ENCODE data around the gene CRLF2.
"Not testable (repeated sequence)": the region's sequence is repeated elsewhere in the genome, so short reads cannot be mapped to it uniquely, and the experiment has no call there.

Gene CRLF2, protein sequence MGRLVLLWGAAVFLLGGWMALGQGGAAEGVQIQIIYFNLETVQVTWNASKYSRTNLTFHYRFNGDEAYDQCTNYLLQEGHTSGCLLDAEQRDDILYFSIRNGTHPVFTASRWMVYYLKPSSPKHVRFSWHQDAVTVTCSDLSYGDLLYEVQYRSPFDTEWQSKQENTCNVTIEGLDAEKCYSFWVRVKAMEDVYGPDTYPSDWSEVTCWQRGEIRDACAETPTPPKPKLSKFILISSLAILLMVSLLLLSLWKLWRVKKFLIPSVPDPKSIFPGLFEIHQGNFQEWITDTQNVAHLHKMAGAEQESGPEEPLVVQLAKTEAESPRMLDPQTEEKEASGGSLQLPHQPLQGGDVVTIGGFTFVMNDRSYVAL

DNA sequence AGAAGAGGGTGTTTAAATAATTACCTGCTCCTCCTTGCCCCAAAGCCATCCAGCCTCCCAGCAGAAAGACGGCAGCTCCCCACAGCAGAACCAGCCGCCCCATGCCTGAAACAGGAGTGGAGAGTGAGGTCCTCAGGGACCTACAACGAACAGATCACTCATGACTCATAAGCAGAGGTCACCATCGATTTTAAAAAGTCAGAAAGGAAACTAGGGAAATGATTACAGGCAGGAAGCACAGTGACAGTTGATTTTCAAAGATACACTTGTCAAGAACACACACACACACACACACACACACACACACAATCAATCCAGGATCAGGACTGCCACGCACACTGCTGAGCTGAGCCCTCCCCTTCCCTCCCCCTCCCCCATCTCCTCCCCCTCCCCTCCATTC is at the start of gene CRLF2:
TSS of gene CRLF2 (minus strand) at position 118 of the 400 bp plus-strand sequence. CDS start at position 103, 15 bp downstream.
- peak; percentile 40 for DNase-seq

DNA sequence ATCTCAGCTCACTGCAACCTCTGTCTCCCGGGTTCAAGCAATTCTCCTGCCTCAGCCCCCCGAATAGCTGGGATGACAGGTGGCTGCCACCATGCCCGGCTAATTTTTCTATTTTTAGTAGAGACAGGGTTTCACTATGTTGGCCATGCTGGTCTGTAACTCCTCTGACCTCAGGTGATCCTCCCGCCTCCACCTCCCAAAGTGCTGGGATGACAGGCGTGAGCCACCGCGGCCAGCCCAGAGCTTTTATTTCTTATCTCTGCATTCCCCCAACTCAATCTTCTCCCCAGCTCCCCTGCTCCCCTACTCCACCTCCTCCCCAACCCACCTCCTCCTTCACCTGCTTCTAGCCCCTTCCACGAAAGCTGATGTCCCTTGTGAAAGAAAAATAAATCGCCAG is 49.3 kb upstream of the CRLF2 start:
- not testable (repeated sequence) for DNase-seq

DNA sequence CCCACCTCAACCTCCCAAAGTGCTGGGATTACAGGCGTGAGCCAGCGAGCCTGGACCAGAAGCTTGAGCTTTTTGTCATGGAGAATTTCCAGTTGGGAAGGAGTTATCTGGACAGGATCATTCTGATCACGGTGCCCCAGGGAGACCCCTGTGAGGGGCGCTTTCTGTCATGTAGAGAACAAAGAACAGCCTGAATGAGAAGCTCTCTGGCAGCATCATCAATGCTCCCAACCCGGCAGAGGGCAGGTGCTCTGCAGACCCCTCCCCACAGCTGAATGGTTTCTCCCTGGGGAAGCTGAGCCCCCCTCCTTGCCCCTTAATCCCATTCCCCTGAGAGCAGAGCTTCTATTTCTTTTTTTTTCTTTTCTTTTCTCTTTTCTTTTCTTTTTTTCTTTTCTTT is 48.8 kb upstream of the CRLF2 start:
- DNase-seq, result no peak

DNA sequence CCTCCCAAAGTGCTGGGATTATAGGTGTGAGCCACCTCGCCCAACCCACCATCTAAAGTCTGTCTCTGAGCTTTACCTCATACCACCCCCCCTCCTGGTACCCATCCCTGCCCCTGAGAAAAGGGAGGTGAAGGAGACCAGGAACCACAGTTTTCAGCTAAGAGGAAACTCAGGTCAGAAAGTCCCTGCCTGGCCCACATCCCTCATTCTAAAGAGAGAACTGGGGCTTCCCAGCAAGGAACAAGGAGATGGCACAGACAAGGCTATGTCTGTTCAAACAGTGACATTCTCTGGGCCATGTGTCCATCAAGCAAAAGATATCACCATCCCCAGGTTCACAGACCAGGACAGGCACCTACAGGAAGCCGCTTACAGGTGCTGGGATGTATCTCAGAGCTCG is 40.4 kb upstream of the CRLF2 start:
- no peak for DNase-seq

DNA sequence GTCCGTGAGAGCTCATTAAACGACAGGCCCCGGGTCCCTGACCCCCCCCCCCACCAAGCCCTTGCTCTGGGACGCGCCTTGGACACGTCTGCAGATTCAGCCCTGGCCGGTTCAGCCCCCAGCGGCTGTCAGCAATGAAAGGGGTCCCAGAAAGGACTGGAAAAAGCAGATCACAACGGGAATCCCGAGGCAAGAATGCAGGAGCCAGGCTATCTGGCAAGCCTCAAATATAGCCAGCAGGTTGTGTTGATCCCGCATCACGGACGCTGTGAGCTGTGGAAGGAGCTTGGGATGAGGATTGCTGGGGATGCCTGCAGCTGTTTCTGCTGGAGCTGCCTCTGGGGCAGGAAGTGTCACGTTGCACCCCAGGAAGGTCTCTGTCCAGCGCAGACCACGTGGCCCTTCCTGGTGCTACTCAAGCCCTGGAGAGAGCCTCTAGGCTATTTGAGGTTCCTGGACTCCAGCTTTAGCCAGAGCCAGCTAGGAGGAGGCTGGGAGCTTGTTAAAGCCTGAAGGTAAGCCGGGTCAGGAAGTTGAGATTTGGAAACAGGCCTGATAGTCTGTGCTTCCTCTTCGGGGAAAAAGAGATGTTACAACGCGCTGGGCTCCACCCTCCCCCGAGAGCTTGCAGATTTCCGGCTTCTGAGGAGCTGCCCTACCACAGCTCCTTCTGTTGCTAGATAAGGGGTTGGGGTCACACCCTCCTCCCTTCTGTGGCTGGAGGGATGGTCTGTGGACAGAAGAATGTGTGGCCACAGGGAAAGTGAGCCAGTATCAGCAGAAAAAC is 36.8 kb upstream of the CRLF2 start:
- DNase-seq, result peak; percentile 48

DNA sequence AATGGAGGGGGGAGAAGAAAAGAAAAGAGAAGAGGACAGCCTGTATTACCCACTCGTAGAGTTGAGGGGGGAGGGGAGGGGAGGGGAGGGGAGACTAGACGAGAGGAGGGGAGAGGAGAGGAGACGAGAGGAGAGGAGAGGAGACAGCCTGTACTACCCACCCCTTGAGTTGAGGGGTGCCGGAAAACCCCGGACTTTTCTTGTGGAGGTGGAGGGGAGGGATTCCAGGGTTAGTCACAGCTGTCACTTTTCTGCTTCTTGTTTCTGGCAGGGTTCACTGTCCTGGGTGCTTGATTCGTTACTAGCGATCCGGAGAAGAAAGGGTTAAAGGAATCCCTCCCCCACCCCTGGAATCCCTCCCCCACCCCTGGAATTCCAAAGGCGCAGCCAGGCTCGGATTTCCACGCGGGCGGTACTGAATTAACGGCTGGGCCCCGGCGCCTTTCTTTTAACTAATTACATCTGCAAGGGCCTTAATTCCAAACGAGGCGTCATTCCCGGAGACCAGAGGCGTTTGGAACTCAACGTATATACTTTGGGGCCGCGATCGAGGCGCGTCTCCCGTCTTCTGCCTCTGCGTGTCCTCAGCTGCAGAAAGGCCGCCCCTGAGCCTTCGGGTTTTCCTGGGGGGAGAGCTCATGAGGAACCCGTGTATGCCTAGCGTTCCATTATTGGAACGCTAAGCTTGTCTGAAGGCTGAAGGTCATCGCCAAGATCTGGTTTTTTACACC is 36.0 kb upstream of the CRLF2 start:
- no peak for DNase-seq

DNA sequence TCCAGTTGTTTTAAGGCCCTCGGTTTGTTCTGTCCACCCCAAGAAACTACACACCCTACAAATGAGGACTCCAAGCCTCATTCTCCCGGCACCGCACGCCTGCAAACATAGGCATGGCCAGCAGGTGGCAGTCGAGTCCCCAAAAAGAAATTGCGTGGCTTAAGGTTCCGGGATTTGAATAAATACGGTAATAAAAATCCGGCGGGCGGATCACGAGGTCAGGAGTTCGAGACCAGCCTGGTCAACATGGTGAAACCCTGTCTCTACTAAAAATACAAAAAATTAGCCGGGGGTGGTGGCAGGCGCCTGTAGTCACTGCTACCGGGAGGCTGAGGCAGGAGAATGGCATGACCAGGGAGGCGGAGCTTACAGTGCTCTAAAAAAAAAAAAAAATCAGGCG is 34.4 kb upstream of the CRLF2 start:
- peak; percentile 80 for DNase-seq

DNA sequence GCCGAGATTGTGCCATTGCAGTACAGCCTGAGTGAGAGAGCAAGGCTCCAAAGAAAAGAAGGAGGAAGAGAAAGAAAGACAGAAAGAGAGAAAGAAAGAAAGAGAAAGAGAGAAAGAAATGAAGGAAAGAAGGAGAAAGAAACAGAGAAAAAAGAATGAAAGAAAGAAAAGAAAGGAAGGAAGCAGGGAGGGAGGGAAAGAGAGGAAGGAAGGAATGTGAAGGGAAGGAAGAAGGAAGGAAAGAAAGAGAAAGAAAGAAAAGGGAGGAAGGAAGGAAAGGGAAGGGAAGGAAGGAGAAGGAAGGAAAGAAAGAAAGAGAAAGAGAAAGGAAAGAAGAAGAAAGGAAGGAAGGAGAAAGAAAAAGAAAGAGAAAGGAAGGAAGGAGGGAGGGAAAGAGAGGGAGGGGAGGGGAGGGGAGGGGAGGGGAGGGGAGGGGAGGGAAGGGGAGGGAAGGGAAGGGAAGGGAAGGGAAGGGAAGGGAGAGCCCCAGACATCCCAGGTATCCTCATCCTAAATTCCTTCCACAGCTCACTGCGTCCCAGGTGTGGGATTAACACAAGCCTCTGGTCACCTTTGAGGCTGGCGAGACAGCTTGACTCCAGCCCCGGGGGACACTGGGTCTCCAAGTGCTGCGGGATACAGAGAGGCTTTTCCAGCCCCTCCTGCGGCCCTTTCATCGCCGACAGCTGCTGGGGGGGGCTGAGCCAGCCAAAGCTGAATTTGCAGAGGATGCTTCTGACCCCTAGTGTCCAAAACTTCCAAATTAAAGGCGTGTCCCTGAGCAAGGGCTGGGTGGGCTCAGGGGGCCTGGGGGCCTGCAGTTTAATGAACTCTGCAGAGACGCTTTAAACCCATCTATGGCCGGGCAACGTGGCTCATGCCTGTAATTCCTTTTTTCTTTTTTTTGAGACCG is 32.0 kb upstream of the CRLF2 start:
- DNase-seq, result no peak

DNA sequence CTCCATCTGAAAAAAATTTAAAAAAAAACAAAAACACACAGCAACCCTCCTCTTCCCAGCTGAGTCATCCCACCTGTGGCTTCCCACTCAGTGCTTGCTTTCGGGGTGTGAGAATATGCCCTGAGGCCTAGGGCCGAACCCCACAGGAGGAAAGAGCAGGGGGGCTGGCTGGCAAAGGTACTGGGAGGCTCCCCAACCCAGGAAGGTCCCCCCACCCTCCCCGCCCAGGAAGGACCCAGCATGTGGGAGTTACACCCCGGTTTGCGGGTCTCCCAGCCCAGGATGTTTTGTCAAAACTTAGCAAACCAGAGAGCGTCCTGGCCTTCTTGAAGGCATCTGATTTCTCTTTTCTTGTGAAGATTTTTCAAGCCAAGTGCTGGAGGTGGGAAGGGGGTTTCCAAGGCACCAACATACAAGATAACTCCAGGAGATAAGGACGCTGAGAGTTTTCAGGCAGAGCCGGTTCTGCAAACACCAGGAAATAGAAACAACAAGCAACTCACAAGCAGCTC is 30.5 kb upstream of the CRLF2 start:
- no peak for DNase-seq

DNA sequence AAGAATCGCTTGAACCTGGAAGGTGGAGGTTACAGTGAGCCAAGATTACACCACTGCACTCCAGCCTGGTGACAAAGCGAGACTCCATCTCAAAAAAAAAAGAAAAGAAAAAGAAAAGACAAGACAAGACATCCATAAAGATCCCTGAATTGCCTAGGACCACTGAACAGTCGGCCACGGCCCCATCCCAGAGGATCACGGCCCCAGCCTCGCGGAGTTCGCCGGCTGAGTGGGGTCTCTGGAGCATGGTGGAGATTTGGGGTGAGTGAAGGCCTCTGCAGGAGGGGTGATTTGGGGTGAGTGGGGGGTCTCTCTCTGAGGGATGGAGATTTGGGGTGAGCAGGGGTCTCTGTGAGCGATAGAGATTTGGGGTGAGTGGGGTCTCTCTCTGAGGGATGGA is 28.1 kb upstream of the CRLF2 start:
- DNase-seq, result not testable (repeated sequence)

DNA sequence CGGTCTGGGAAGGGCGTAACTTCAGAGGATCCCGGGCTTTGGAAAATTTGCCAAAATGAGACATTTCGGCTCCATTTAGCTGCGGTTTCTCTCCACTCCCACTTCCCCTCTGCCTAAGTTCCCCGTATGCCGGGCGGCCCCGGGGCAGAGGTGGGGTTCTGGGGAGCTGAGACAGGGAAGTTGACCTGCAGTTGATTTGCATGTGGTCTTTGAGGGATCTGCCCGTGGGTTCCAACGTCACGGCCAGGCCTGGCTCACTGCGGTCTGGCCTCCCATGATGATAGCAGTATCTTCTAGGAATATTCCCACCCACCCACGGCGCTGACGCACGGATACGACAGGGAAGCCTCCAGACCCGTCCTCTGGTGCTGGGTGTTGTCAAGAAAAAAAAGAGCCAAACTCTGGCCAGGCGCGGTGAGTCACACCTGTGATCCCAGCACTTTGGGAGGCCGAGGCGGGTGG is 27.3 kb upstream of the CRLF2 start:
- DNase-seq, result peak; percentile 47

DNA sequence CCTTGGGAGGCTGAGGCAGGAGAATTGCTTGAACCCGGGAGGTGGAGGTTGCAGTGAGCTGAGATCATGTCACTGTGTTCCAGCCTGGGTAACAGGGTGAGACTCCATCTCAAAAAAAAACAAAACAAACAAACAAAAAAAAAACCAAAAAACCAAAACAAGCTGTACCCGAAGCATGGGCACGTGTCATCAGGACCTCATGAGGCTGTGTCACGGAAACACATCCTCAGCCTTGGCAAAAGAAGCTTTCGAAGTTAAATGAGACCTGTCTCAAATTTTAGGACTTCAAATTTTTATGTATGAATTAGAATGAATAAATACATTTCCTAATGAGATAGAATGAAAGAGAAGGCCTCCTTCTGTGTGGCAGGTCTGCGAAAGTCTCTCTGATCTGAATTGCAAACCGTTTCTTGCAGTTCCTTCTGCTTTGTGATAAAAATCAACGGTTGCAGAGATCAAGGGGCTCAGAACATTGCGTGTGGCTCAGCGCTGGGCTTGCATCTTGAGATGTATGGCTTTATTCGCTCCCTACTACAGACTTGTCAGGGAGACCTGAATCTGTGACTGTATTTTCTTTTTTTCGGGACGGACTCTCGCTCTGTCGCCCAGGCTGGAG is 19.5 kb upstream of the CRLF2 start:
- DNase-seq, result no peak

DNA sequence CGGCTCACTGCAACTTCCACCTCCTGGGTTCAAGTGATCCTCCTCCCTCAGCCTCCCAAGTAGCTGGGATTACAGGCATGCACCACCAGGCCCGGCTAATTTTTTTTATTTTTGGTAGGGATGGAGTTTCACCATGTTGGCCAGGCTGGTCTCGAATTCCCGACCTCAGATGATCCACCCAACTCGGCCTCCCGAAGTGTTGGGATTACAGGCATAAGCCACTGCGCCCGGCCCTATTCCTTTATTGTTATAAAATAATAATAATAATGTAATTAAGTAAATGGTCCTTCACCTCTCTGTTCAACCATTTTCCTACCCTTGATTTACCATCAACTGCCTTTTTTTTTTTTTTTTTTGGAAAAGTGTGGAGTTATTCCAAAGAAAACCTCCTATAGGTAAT is 15.7 kb upstream of the CRLF2 start:
- DNase-seq, result not testable (repeated sequence)

DNA sequence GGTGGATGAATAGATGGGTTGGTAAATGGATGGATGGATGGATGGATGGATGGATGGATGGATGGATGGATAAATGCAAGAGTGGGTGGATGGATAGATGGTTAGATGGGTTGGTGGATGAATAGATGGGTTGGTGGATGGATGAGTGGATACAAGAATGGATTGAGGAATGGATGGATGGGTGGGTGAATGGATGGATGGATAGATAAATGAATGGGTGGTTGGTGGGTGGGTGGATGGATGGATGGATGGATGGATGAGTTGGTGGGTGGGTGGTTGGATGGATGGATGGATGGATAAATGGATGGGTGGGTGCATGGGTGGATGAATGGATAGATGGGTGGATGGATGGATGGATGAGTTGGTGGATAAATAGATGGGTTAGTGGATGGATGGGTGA is 13.8 kb upstream of the CRLF2 start:
- no peak for DNase-seq

DNA sequence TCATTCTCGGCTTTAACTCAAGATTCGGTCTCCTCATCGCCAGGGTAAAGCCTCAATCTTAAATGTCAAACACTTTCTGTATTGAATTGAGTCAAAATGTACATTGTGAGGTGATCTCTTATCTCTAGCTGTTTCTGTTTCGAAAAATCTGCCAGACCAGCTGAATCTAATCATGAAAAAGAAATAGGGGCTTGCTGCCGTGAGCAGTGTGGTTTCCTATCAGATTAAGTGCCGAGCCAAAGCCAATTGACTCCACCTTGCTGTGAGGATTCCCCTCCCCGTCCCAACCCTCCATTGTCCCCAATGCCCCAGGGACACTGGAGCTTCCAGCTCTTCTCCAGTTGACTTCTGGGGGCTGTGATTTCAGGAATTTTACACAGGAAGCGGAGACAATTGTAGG is 12.5 kb upstream of the CRLF2 start:
- no peak for DNase-seq

DNA sequence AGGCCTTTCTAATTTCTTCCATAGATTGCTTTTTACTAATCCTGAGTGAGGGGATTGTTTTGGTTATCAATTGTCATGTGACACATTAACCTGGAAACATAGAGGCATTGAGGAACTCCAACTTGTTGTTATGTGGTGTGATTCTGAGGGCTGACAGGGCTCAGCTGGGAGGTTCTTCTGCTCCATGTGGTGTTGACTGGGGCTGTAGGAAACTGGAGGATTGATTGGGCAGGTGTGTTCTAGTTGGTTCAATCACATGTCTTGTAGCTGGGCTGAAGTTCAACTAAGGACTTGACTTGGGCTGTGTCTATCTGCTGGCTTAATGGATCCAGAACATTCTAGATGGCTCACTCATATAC is 10.8 kb upstream of the CRLF2 start:
- DNase-seq, result no peak

DNA sequence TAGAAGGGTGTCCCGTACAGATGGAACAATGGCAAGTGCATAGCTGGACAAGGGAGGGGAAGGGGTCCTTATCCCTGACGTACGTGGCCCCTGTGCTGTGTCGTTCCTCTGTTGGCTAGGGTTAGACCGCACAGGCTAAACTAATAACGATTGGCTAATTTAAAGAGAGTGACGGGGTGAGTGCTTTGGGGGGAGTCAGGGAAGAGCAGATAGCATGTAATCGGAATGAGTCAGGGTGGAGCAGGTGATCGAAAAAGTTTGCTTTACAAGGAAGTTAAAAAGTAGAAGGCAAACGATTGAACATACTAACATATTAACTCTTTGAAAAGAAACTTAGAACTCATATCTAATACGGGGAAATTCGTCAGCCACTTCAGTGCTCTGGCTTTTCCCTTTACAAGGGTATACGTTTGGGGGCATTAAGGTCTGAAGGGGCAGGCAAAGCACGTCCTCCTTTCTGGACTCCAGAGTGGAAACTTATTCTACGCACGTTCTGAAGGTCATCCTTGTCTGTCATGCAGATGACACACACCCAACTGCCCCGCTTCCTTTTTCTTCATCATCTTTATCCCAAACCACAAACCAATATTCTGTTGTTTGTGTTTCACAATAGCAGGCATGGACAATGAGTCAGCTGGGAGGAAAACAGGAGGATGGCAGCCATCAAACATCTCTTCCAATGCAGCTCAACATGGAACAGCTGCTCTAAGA is 10.2 kb upstream of the CRLF2 start:
- DNase-seq, result no peak

DNA sequence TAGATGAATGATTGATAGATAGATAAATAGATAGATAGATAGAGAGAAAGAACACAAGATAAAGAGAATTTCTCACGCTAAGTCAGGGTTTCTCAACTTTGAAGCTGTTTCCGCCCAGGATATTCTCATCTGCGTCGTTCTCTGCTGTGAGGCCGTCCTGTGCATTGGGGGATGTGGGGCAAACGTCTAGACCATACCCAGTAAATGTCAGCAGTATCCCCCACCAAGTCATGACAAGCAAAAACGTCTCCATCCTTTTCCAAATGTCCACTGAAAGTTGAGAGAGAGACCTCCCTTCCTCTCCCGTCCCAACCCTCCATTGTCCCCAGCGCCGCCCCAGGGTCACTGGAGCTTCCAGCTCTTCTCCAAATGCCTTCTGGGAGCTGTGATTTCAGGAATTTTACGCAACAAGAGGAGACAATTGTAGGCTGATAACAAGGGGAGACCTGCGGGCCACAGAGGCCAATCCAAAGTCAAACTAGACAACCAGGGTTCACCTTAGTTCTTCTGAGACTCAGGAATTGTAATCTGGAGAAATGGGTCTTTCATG is 8.9 kb upstream of the CRLF2 start:
- no peak for DNase-seq

DNA sequence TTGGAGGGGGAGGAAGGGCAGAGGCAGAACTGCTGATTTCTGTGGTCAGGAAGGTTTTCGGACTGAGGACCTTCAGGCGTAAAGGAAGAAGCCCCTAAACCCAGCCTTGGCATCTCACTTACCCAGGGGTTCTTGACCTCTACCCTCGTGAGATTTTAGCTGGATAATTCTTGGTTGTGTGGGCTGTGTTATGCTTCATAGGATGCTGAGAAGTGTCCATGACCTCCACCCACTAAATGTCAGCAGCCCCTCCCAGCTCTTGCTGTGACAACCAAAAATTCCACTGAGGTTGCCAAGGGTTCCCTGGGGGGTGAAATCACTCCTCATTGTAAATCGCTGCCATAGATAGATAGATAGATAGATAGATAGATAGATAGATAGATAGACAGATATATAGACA is 5.8 kb upstream of the CRLF2 start:
- DNase-seq, result no peak

DNA sequence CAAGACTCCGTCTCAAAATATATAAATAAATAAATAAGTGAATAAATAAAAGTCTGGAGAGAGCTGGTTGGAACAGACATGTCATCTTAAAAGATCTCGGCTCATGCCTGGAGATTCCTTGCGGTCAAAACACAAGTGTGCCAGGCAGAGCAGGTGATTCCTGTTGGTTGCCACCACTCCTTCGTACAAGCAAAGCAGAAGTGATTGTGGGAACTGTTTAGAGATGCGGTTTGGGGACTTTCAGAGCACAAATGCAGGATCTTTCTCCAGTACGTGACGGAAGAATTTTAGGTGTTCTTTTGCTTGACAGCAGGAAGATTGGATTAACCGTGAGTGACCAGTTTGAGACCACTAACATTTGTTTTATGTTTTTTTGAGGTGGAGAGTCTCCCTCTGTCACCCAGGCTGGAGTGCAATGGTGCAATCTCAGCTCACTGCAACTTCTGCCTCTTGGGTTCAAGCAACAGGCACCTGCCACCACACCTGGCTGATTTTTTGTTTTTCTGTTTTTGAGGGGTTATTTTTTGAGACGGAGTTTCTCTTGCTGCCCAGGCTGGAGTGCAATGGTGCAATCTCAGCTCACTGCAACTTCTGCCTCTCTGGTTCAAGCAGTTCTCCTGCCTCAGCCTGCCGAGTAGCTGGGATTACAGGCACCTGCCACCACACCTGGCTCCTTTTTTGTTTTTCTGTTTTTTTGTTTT is 2.8 kb upstream of the CRLF2 start:
- DNase-seq, result no peak

All from CD4-positive, alpha-beta T cell treated with Interleukin-12 subunit alpha and Interleukin-12 subunit beta, for 1 hour (primary cell).